K562 (cell line): Measurements from ENCODE around the gene GPR35. TPM values are rescaled to one million over a fixed set of nuclear protein-coding genes. Genes with fewer than 3 reads are reported as not detected.

ENCODE experiments used
- ATAC-seq: fragments of 200-7000 bp; cut with Tn5 transposase; 3 replicates; pipeline ENCODE4 v1.9.1; 2020; ENCODE audit warnings: moderate library complexity
- BruUV-seq: library from RNA; stranded (reverse); fragments of 400-500 nt; replicated peaks from 2 replicates; lab custom pipeline; 2021; lab: Mats Ljungman, UMichigan
- CTCF ChIA-PET: fragments of 300-600 bp; formaldehyde crosslinking; extraction: SDS; loops from one replicate; lab custom pipeline; 2021; ENCODE audit warnings: low intra/inter-chr PET ratio; lab: Yijun Ruan, JAX
- POLR2A ChIA-PET: fragments of 300-600, 350-650 bp; sonication (Branson Sonifier 250); formaldehyde crosslinking; extraction: SDS; loops from one replicate; lab custom pipeline; 2021; ENCODE audit warnings: antibody characterized with exemption, inconsistent platforms; lab: Yijun Ruan, JAX
- DNase-seq, 4 experiments: peaks; one replicate each; pipeline versions ENCODE4 v3.0.0 to v3.0.0-alpha.2; 2011 to 2018; ENCODE audit warnings: low spot score in 3 of 4, mixed read lengths in 3 of 4; ENCODE audit errors: extremely low read depth in 1 of 4
- FAIRE-seq: peaks from 2 replicates; lab custom pipeline; 2011; peaks lifted over from hg19 to GRCh38; lab: Jason Lieb, UNC
- H2AFZ ChIP-seq: 2 replicates; pipeline ENCODE4 v1.6.0; 2011; ENCODE audit warnings: low read depth, low read length, control low read depth, inconsistent platforms
- H3K27ac ChIP-seq: fragments of 200-600 bp; 3 replicates; pipeline ENCODE4 v1.8.0; 2011; ENCODE audit warnings: low read depth, mild to moderate bottlenecking, control low read depth, inconsistent platforms, low read length, moderate library complexity, mixed read lengths; ENCODE audit errors: extremely low read depth
- H3K27me3 ChIP-seq, 2 experiments: fragments of 300-600 bp in 1 of 2; 2 replicates in 1 of 2; 3 replicates in 1 of 2; pipeline versions ENCODE4 v1.6.0 to v1.8.0; 2011; ENCODE audit warnings: inconsistent platforms in 2 of 2, low read length in 2 of 2, mild to moderate bottlenecking in 1 of 2, mixed read lengths in 1 of 2, moderate library complexity in 1 of 2; ENCODE audit not compliant: control insufficient read depth in 2 of 2, insufficient read depth in 2 of 2
- H3K36me3 ChIP-seq: fragments of 300-600 bp; 3 replicates; pipeline ENCODE4 v1.8.0; 2011; ENCODE audit warnings: mild to moderate bottlenecking, low read length, inconsistent platforms; ENCODE audit not compliant: control insufficient read depth, insufficient read depth
- H3K4me1 ChIP-seq, 2 experiments: fragments of 200-600 bp in 1 of 2; replicated peaks in 1 of 2; 2 replicates in 1 of 2; 3 replicates in 1 of 2; pipeline versions ENCODE4 v1.5.1 to v1.8.0; 2011; ENCODE audit warnings: inconsistent platforms in 2 of 2, low read length in 2 of 2, mild to moderate bottlenecking in 1 of 2, mixed read lengths in 1 of 2, moderate library complexity in 1 of 2; ENCODE audit not compliant: control insufficient read depth in 2 of 2, insufficient read depth in 2 of 2
- H3K4me2 ChIP-seq: 2 replicates; pipeline ENCODE4 v1.6.1; 2011; ENCODE audit warnings: low read length, control low read depth, inconsistent platforms, mixed read lengths; ENCODE audit not compliant: insufficient read depth
- H3K4me3 ChIP-seq: fragments of 200-600 bp; sonication (generic), shearing (Covaris generic); 2 replicates; pipeline ENCODE4 v1.5.1; 2016; ENCODE audit warnings: control low read depth, inconsistent platforms
- H3K79me2 ChIP-seq: fragments of 200-600 bp; 3 replicates; pipeline ENCODE4 v1.8.0; 2011; ENCODE audit warnings: low read length, inconsistent platforms; ENCODE audit not compliant: control insufficient read depth, insufficient read depth
- H3K9ac ChIP-seq, 2 experiments: 2 replicates each; pipeline versions ENCODE4 v1.6.0 to v1.6.1; 2011; ENCODE audit warnings: low read depth in 2 of 2, low read length in 2 of 2, control low read depth in 1 of 2, inconsistent platforms in 1 of 2, mild to moderate bottlenecking in 1 of 2, mixed read lengths in 1 of 2; ENCODE audit not compliant: insufficient read depth in 1 of 2
- H3K9me1 ChIP-seq: one replicate; pipeline ENCODE4 v1.6.0; 2011; ENCODE audit warnings: inconsistent platforms, mild to moderate bottlenecking, low read length, moderate library complexity; ENCODE audit not compliant: control insufficient read depth, insufficient read depth
- H3K9me3 ChIP-seq: replicated peaks from 2 replicates; pipeline ENCODE4 v1.5.1; 2011; ENCODE audit warnings: low read depth, low read length, inconsistent platforms; ENCODE audit not compliant: control insufficient read depth, insufficient read depth
- H4K20me1 ChIP-seq: replicated peaks from 2 replicates; pipeline ENCODE4 v1.6.1; 2011; ENCODE audit warnings: low read length, inconsistent platforms, mixed read lengths; ENCODE audit not compliant: control insufficient read depth, insufficient read depth
- ETV1 ChIP-seq: fragments of 450-650 bp; conservative IDR thresholded peaks from 2 replicates; pipeline ENCODE4 v1.6.1; 2016; ENCODE audit warnings: missing genetic modification characterization, control low read depth, low read depth, missing compliant biosample characterization
- RBFOX2 ChIP-seq: fragments of 200-400 bp; formaldehyde crosslinking; IDR thresholded peaks from 2 replicates; pipeline ENCODE4 v1.6.1; 2017; ENCODE audit warnings: low read depth, mild to moderate bottlenecking, low read length, moderate library complexity
- THAP12 ChIP-seq: fragments of 250-450 bp; sonication (Bioruptor Pico); IDR thresholded peaks from 2 replicates; pipeline ENCODE4 v1.9.0; 2021; ENCODE audit warnings: mild to moderate bottlenecking, inconsistent platforms
- WGBS: fragments of 100-300 bp; shearing (Covaris generic); methylation state at CpG from one replicate; pipeline ENCODE4 v1.1.6; 2016; ENCODE audit warnings: low coverage, mixed read lengths; ENCODE audit not compliant: insufficient coverage; ENCODE audit errors: missing lambda C conversion rate; 5-methylcytosine and 5-hydroxymethylcytosine counted together
- in situ Hi-C: fragments of 300-500 bp; cut with MboI; formaldehyde crosslinking; loops from 4 replicates; pipeline ENCODE4 v1.15.0; 2018; ENCODE audit warnings: inconsistent platforms, mixed read lengths
- intact Hi-C: fragments of 100-400 bp; cut with micrococcal nuclease; formaldehyde crosslinking; loops from 2 replicates; pipeline ENCODE4 v1.14.2; 2022
- polyA plus RNA-seq, 8 experiments: library from polyadenylated mRNA; depleted of rRNA in 4 of 8; stranded (reverse) in 5 of 8; unstranded in 3 of 8; fragments of >200 nt; fragmentation: Nextera tagmentation in 2 of 8; fragmentation: Illumina TruSeq in 1 of 8; extraction: Ambion mirVana in 2 of 8; extraction: Trizol in 1 of 8; gene quantifications; 2 replicates each; pipeline versions ENCODE4 v1.2.1 to v1.2.3, GENCODE V29; 2011 to 2014; ENCODE audit warnings: inconsistent platforms in 1 of 8, missing spikeins in 1 of 8
- total RNA-seq, 7 experiments: library from RNA; depleted of rRNA in 6 of 7; stranded (reverse); fragments of >200 nt in 6 of 7; fragmentation: Illumina TruSeq in 2 of 7; extraction: Trizol in 2 of 7; gene quantifications; 2 replicates each; pipeline versions ENCODE4 v1.2.1 to v1.2.3, GENCODE V29; 2011 to 2021; ENCODE audit warnings: low replicate concordance in 1 of 7

Gene GPR35
- total and polyA plus RNA-seq, 9 of the 15 experiments (the other 6 are each of a cell fraction or from before 2014, with no cell fraction given): 0.04 to 0.50 (median 0.29) TPM; not detected in 3

GRCh38 chr2:240576036-240576435, 49.2 kb upstream of the GPR35 start (continued):
- no peak for TF ChIP-seq THAP12 (CRISPR knock-in tag)

DNA sequence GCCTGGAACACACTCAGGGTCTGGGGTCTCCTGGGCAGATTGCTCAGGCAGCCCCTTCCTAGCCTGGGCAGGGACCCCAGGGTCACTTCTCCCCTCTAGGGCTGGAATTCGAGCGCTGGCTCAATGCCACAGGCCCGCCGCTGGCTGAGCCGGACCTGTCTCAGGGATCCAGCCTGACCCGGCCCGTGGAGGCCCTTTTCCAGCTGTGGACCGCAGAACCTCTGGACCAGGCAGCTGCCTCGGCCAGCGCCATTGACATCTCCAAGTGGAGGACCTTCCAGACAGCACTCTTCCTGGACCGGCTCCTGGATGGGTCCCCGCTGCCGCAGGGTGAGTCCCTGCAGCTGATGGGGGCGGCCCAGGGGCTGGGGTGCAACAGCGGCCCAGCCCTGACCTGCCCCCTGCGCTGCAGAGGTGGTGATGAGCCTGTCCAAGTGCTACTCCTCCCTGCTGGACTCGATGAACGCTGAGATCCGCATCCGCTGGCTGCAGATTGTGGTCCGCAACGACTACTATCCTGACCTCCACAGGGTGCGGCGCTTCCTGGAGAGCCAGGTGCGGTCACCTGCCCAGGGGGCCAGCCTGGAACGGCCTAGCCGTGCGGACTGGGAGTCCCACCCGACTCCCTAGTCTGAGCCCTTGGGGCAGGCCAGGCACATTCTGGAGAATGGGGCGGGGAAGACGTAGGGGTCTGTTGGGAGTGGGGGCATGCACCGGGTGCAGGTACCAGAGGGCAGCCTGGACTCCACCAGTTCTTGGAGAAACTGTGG, 48.7 kb upstream of the GPR35 start:
- FAIRE-seq (no peak), ATAC-seq (no peak), DNase-seq (no peak)
- ChIA-PET POLR2A (interaction anchor here (0.6 to 0.7 kb wide), 2 partner anchors 11 to 114 kb away, joined by 3 read pairs; no protein-coding TSS in a partner anchor), CTCF (no interaction called here)
- Histone ChIP-seq H3K9me1 (peaks cover 8% of the 10 kb centered on the region), H3K27ac (no peak overlapping the region), H3K36me3 (peaks cover 37% of the 10 kb centered on the region; the same call in 2 of the 3 replicates), H2AFZ (no peak overlapping the region), H3K9ac (no peak overlapping the region; a peak in 1 of 4 replicates), H3K4me1 (peaks cover 18 to 43% of the 10 kb centered on the region in 2 experiments), H4K20me1 (no peaks in the 10 kb centered on the region; the same call in 1 of the 2 replicates), H3K9me3 (no peaks in the 10 kb centered on the region), H3K27me3 (no peaks in the 10 kb centered on the region), H3K4me3 (no peak overlapping the region), H3K79me2 (peaks cover 10% of the 10 kb centered on the region), H3K4me2 (no peak overlapping the region)
- TF ChIP-seq ETV1 (tag) (no peak), RBFOX2 (peak; percentile 27)
- no TSS peak for BruUV-seq
- intact Hi-C loops: no loop called here
- in situ Hi-C loops: no loop called here
- WGBS: 89% methylated on average over 16 of the region's 32 CpGs
